ENCODE results near the gene ARMC9.

The ARMC9 gene

DNA sequence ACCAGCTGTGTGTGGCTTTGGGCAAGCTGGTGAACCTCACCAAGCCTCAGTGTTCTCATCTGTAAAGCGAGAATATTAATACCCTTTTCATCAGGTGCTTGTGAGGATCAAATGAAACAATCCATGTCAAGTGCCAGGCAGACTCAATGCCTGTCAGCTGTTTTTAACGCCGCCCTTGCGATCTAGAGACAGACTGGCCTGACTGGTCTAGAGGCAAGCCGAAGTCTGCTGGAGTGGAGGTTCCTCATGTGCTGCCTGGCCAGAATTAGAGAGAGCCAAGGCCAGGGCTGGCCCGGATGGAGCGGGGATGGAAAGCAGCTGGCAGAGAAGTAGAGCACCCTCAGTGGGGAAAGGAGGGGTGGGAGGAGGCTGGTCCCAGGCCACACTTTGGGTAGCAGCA is 122.6 kb downstream of the ARMC9 start:
- no peak for DNase-seq

DNA sequence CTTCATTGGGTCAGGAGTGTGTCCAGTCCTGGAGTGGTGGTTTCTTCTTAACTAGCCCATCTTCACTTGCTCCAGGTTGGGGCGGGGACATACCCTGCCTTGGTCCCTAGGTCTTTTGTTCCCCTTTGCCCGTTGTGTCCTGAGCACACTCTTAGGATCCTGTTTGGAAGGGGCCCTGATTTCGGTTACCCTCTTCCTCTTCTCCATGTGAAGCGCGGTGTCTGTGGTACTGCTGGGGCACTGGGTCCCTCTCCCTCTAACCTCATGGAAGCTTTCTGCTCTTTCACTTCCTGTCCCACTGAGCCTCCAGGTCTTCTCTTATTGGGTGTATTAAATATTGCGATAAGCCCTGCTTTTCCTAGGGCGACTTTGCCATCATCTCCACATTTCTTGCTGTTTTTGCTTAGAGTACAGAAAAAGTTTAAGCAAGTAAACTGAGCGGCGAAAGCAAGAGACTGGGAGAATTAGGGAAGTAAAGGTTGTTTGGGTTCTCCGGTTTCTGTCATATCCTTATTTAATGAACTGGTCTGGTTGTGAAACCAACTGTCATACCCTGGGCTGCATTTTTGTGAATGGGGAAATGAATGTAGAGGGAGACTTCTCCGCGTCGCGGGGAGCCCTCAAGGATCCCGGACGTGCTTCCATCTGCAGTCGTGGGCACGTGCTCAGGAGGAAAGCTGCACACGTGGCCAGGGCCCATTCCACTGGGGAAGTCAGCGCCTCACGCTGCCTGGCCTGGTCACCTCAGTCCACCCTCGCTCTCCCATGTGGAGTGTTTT is 123.3 kb downstream of the ARMC9 start:
- no peak for DNase-seq

DNA sequence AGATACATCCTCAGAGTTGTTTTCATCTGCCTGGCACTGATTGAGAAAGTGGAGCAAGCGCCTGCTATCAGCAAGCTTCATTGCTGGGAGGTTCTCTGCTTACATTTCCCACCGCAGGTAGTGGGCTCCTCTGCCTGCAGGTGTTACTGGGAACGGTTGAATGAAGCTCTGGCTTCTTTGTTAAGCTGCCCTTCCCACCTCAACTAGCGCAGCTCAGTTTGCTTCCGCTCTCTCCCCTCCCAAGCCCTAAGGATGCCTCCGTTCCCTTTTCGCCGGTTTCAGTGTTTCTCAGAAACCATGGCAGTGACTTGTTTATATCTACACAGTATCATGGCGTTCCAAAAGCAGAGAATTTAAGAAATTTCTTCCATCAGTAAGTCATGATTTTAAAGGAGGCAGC is 124.9 kb downstream of the ARMC9 start:
- no peak for DNase-seq

DNA sequence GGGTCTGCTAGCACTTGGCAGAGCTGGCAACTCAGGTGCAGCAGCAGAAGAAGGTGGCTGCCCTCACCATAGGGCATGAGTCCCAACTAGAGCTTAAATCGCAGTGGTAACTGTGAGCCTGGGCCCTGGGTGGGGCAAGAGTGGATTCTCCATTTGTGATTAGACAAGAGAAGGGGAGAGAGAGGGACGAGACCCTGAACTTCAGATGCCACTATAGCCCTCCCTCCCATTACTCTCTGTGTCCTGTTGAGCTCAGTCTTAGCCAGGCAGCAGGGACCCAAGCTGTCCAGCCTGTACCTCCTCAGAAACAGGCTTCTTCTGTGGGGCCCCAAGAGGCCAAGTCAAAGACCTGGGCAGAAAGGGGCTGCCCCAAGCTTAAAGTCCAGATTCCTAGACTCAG is 127.4 kb downstream of the ARMC9 start:
- no peak for DNase-seq

DNA sequence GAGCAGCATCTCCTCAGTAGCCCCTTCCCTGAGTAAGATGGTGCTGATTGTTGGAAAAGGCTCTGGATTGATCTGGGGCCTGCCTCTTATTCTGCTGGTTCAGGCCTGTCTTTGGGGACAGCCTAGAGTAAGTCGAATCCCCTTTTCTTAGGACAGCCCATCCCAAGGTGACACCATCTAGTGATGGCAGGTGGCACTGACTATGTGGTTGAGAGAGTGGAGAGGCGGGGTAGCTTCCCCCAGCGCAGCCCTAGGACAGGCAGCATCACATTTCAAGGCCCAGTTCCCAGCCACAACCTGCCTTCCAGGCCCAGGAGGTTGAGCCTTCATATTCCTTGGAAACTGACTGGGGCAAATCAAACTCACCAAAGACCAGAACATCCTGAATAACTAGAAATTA is 128.0 kb downstream of the ARMC9 start:
- no peak for DNase-seq

DNA sequence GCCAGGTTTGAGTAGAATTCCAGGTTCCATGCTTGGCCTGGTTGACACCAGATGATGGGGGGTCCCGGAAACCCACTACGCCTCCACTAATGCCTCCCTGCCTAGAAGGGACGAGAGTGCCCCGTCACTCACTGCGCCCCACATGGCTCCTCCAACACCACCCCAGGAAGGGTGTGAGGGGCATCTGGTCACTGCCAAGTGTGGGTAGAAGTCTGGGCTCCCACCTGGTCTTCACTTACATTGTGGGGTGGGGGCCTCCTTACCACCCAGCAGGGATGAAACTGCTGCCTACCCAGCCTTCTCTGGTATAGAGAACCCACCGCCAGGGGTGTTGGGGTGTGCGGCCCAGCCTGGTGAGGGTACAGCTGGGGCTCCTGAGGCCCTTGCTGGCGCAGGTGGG is 131.9 kb downstream of the ARMC9 start:
- no peak for DNase-seq

DNA sequence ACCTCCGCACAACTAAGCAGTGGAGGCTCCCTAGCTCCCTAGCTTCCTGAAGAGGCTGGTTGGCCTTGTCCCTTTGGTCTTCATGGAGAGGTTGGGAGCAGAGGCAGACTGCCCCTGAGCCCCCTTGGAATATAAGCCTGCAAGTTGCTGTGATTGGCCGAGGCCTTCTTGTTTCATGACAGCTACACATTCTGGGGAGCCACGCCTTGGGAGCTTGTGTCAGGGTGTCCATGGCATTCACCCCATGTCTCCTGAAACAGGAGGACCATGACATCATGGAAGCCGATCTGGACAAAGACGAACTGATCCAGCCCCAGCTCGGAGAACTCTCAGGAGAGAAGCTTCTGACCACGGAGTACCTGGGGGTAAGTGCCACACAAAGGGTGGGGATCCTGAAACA is 133.1 kb downstream of the ARMC9 start:
- DNase-seq, result no peak

DNA sequence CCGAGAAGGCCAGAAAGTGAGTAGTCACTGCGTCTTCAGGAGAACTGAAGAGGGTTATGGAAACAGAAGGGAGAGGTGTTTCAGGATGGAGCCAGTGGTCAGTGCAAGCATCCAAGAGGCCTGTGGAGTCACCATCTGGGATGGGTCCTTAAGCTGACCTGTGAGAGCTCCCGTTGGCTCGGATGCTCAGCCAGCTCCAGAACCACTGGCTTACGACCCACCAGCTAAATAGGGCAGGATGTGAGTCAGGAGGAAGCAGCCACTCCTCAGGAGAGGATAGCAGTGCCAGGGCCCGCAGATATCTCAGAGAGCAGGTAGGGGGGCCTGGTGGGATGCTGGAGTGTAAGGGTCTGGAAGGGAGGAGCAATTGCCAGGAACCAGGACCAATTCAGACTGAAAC is 134.0 kb downstream of the ARMC9 start:
- DNase-seq, result no peak

DNA sequence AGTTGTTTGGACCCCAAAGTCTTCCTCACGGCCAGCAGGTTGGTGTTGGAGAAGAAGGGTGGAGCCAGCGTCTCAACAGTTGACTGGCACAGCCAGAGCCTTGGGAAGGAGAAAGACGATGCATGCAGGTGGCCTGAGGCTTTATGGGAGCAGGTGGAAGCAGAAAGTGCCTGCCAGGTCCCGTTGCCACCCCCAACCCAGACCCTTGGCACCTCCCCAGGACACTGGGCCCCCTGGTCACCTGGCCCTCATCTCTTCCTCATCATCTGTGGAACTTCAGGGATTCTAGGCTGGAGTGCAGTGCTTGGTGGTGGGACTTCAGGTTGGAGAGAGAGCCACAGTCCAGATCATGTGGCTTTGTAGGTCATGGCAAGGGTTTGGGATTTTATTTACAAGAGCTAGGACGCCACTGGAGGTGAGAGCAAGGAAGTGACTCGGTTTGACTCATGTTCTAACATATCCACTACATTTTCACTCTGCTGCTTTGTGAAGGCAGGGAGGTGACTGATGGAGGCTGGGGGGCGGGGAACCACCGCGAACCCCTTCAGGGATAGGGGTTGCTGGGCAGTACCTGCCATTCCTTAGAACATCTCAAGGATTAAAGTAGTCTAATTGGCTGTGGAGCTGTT is 134.6 kb downstream of the ARMC9 start:
- DNase-seq, result no peak

DNA sequence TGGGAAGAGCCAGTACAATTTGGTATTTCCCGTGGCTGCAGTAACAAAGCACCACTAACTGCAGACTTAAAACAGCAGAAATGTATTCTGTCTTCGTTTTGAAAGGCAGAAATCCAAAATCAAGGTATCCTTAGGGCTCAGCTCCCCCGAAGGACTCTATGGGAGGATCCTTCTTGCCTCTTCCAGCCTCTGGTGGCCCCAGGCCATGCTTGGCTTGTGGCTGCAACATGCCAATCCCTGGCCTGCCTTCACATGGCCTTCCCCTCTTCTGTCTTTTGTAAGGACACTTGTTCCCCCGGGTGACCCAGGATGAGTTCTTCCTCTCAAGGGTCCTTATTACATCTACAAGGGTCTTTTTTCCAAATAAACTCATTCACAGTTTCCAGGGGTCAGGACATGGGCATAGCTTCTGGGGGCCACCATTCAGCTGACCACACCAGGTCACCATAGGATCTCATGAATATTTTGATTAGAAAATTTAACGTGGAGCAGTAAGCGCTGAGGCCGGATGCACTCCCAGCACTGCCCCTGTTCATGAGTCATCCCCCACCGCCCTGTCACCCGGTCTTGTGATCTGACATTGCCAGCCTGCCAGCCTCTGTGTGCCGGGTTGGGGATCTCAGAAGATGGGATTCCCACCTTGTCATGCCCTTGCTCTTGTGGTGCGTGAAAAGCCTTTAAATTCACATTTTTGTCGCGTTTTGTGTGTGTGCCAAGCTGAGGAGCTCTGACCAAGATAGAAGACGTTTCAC is 135.9 kb downstream of the ARMC9 start:
- no peak for DNase-seq

DNA sequence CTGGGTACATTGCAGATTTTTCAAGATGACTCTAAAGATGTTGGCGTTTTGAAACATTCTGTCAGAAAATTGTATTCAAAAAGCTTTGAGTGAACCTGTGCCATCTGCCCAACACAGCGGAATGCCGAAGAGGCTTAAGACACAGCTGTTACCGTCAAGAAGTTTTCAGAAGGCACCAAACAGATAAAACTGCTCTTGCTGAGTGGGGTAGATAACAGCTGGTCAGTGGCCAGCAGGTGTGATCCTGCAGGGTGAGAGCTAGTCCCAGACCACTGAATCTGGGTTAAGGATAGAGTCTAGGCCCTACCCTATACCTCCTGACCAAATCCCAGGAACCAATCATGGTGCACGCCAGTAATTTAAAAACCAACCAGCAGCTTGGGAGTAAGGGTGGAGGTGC is 136.6 kb downstream of the ARMC9 start:
- DNase-seq, result no peak

DNA sequence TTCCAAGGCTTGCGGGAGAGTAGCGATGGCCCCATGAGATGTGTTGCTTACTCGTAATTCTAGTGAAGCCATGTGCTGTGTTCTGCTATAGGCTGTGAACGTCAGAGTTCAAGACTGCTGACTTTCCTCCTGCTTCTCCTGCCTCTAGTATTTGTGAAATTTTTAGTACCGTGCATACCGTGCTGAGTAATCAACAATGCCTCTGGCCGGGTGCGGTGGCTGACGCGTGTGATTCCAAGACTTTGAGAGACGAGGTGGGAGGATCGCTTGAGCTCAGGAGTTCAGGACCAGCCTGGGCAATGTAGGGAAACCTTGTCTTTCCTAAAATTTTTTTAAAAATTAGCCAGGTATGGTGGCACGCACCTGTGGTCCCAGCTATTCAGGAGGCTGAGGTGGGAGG is 137.2 kb downstream of the ARMC9 start:
- DNase-seq, result no peak

DNA sequence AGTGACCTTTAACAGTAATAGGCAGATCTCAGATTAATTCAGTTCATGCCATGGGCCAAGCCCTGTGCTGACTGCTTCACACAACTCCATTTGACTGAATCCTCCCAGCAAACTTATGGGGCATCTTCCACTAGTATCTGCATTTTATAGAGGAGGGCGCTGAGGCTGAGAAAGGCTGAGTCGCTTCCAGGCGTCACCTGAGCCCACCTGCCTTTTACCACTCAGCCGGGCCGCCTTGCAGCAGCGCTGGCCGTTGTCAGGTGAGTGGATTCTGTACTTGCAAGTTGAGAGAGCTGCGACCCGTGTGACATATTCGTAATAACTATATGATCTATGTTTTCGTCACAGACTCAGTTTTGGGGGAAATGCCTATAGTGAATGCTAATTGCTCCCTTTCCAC is 137.8 kb downstream of the ARMC9 start:
- DNase-seq, result no peak

DNA sequence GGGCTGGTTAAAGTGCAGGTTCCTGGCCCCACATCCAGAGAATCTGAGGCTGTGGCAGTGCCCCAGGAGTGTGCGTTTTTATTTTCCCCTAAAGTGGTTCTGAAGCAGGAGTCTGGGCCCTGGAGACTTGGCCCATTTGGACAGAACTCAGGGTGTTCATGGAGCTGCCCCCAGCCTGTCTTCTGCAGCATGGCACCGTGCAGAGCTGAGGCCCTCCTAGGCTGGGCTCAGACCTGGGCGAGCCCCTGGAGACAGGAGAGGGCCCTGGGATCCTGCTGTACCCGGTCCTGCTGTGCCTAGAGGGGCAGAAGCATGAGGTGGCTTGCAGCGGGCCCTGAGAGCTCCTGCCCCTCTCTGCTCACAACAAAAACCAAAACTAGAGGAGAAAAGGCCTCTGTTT is 138.3 kb downstream of the ARMC9 start:
- no peak for DNase-seq

DNA sequence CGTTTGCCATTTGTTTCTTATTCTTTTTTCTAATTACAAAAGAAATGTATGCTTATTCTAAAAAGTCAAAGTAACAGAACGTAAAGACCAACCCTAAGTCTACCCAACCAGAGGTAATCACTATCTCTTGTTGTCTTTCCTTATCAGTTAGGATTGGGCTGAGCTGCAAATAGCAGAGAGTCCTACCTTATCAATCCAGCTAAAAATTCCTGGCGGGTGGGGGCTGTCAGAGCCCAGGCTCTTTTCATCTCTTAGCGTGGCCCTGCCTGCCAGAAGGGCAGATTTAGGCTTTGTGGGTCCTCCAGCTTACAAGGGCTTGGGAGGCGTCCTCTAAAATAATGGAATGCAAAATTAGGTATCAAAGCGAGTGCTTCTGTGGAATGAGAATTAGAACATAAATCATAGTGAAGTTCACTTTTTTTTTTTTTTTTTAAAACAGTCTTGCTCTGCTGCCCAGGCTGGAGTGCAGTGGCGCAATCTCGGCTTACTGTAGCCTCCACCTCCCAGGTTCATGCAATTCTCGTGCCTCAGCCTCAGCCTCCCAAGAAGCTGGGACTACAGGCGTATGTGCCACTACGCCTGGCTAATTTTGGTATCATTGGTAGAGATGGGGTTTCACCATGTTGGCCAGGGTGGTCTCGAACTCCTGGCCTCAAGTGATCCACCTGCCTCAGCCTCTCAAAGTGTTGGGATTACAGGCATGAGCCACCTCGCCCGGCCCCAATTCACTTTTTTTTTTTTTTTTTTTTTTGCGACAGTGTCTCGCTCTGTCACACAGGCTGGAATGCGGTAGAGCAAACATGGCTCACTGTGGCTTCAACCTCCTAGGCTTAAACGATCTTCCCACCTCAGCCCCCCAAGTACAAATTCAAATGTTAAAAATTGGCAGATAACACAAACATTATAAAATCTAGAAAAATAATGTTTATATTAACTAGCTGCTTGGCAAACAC is 139.7 kb downstream of the ARMC9 start:
- DNase-seq, result no peak

DNA sequence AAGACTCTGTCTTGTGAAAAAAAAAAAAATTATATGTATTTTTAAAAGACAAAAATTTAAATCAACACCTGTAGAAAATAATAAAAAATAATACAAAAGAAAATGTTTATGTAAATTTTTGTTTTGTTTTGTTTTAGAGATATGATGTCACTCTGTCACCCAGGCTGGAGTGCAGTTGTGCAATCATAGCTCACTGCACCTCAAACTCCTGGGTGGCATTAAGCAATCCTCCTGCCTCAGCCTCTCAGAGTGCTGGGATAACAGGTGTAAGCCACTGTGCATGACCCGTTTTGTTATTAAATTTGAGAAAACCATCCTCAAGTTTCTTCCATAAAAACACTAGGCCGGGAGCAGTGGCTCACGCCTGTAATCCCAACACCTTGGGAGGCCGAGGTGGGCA is 140.9 kb downstream of the ARMC9 start:
- no peak for DNase-seq

DNA sequence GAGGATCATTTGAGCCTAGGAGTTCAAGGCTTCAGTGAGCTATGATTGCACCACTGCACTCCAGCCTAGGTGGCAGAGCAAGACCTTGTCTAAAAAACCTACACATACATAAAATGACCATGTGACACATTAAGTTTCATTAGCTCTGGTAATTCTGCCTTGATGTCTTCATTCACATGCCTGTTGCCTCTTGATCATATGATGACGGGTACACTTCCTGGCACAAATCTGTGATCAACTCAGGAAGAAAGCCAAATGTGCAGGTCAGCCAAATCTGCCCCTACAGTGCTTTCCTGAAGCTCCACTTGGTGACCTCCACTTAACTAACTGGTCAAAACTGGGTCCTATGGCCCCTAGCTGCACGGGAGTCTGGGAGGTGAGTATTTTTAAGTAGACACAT is 142.7 kb downstream of the ARMC9 start:
- DNase-seq, result no peak

DNA sequence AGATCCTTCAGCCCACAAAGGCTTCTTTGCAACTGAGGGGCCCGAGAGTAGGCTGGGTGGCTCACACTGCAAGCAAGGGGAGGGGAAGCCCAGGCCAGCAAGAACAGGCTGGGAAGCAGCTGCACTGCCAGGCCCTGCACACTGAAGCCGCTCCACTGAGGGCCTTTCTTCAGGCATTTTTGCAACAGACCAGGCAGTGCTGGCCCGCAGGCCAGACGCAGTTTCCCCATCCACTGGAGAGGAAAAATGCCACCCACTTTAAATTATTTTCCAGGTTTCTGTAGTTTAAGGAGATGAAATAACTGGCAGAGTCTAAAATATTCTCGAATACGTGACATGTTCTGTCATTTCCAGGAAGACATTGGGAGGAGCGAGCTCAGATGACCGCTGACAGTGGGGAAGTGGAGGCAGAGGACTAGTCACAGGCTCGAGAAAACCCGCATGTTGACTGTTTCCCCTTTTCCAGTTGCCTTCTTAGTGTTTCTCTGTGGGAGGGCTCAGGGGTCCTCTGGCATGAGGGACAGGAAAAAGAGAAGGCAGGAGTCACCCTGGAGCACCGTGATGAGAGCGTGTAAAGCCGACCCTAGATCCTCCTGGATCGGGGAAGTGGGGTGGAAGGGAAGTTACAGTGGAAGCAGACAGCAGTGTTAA is 143.8 kb downstream of the ARMC9 start:
- DNase-seq, result no peak

DNA sequence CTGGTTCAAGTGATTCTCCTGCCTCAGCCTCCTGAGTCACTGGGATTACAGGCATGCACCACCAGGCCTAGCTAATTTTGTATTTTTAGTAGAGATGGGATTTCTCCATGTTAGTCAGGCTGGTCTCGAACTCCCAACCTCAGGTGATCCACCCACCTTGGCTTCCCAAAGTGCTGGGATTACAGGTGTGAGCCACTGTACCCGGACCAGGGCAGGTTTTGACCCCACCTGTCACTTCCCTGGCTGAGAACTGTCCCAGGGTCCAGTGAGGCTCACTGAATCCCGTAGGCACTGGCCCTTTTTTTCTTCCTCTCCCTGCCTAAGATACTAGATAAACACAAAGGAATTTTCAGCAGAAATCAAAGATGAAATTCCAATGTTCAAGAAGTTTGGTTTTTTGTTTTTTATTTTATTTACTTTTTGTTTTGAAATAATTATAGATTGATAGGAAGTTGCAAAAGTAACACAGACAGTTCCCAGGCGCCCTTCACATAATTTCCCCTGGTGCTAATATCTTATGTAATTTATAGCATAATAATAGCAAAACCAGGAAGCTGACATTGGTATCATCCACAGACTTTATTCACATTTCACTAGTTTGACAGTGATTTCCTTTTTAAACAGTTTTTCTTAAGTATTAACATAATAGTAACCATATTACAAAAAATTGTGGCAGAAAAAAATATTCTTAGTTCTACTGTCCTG is 144.7 kb downstream of the ARMC9 start:
- no peak for DNase-seq

DNA sequence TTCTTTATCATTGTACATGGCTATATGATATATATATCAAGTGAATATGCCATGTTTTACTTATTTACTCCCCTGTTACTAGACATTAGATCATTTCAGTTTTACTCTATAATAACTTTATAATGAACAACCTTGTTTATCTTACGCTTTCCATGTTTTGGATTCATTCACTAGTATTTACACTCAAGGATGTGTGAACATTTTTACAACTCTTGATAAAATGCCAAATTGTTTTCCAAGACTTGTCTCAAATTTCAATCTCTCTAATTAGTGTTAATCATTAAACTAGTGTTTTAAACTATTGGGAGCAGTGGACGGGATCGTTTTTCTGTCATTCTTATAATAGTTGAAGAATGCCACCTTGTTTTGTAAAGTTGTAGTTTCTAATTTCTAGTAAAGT is 145.6 kb downstream of the ARMC9 start:
- DNase-seq, result no peak

DNA sequence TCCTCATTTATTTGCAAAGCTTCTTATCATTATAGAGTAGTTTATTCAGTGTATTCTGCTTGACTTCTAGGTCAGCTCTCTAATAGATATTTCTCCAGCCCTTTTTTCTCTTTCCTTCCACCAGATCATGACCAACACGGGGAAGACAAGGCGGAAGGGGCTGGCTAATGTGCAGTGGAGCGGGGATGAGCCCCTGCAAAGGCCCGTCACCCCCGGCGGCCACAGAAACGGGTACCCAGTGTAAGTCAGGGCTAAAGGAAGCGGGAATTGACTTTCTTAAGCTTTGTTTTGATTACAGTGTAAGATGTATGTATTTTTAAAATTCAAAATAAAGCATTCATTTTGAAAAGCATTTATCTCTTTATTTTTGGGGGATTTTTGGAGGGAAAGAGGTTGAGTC is 146.4 kb downstream of the ARMC9 start:
- DNase-seq, result no peak

DNA sequence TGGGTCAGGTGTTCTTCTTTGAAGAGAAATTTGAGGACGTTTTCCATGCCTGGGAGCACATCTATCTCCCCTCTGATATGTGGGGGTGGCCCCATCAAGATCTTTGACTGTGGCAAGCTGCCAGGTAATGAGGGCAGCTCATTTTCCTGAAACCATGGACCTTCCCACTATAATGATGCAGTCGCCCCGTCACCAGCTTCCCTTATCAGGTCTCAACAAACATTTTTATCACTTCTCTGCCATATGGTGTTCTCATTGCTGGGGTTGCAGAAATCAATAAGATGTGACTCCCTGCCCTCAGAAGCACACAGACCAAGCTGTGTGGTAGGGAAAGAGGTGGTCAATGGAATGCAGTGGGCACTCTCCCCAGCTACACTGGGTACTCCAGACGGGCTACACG is 148.7 kb downstream of the ARMC9 start:
- no peak for DNase-seq

Data from stimulated activated CD4-positive, alpha-beta T cell treated with anti-CD3 and anti-CD28 coated beads, Interleukin-4, amount 100 ng/mL, for 1 hour (primary cell).